ENCODE data around the gene BRD3OS.

- TF ChIP-seq CTCF (IDR thresholded peaks at IDR 0.05; ENCODE audit: borderline replicate concordance, extremely low read depth, low read length, poor library complexity, severe bottlenecking) (no peak), EZH2 (IDR thresholded peaks at IDR 0.05; ENCODE audit: borderline replicate concordance, low read depth, low read length, severe bottlenecking) (no peak)
Observed at GRCh38 chr9:134051319-134051718, 26.0 kb downstream of the BRD3OS start.
